Suprapubic skin (tissue), 4 donors: Measurements from ENCODE around the gene IRS2. TPM values are rescaled to one million over a fixed set of nuclear protein-coding genes. Genes with fewer than 3 reads are reported as not detected.

Experiments
- DNase-seq, 2 donors: peaks; one replicate each; pipeline ENCODE4 v3.0.0-alpha.2; 2019; ENCODE audit warnings: low spot score in 2 of 2
- H3K27ac ChIP-seq: fragments of 200-600 bp; sonication (generic); one replicate; pipeline ENCODE4 v1.5.1; 2019
- H3K27me3 ChIP-seq: fragments of 200-600 bp; sonication (generic); one replicate; pipeline ENCODE4 v1.5.1; 2019
- H3K36me3 ChIP-seq: fragments of 200-600 bp; sonication (generic); one replicate; pipeline ENCODE4 v1.5.1; 2019
- H3K4me1 ChIP-seq: fragments of 200-600 bp; sonication (generic); one replicate; pipeline ENCODE4 v1.5.1; 2019
- H3K4me3 ChIP-seq: fragments of 200-600 bp; sonication (generic); one replicate; pipeline ENCODE4 v1.5.1; 2019; ENCODE audit warnings: mild to moderate bottlenecking
- H3K9me3 ChIP-seq: fragments of 200-600 bp; sonication (generic); one replicate; pipeline ENCODE4 v1.5.1; 2019
- EP300 ChIP-seq: sonication (generic); formaldehyde crosslinking; IDR thresholded peaks from one replicate; pipeline ENCODE4 v1.6.1; 2017; ENCODE audit warnings: antibody characterized with exemption
- POLR2A ChIP-seq, 2 donors: fragments of 450-650 bp; IDR thresholded peaks; one replicate each; pipeline ENCODE4 v1.6.1; 2017; ENCODE audit warnings: antibody characterized with exemption in 2 of 2, mild to moderate bottlenecking in 2 of 2, moderate library complexity in 2 of 2
- POLR2AphosphoS5 ChIP-seq, 3 donors: sonication (generic); formaldehyde crosslinking; IDR thresholded peaks; one replicate each; pipeline ENCODE4 v1.6.1; 2017; ENCODE audit warnings: antibody characterized with exemption in 3 of 3
- WGBS: methylation state at CpG from one replicate; pipeline ENCODE4 v1.1.5; 2018; 5-methylcytosine and 5-hydroxymethylcytosine counted together
- total RNA-seq, 4 donors: library from RNA; depleted of rRNA; stranded (reverse); fragments of >200 nt; gene quantifications; one replicate each; pipeline ENCODE4 v1.1.0, GENCODE V29; 2016
- TF ChIP-seq, protein P1 (sequence below), 2 donors: fragments of 200-600 bp in 1 of 2; fragments of 450-650 bp in 1 of 2; sonication (generic) in 1 of 2; IDR thresholded peaks; one replicate each; pipeline ENCODE4 v1.5.1; 2016 to 2019; ENCODE audit warnings: antibody characterized with exemption in 2 of 2, mild to moderate bottlenecking in 1 of 2, moderate library complexity in 1 of 2

The IRS2 gene
- total RNA-seq, 4 donors from 2014 or later: 41.1 to 62.5 (median 51.8) TPM

DNA sequence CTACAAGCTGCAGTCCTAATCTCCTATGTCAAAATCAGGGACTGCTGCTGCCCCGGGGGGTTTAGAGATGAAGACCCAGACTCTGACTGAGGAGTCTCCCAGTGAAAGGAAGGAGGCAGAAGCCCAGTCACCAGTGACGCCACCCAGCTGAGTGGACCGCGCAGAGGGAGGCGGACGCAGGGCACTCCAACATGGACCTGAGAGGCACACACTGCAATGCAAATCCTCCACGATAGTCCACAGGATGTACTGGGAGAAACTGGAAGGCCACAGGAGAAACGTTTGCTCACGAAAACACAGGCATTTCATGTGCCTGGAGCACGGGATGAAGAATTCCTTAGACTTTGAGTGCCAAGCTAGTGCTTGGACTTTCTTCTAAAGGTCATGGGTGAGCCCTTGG, 58.3 kb downstream of the IRS2 start:
- 82% methylated on average over 10 of the region's 10 CpGs for WGBS
- H3K4me1 ChIP-seq: no peaks in the 10 kb centered on the region
- no peak for TF ChIP-seq EP300
- no peak for TF ChIP-seq POLR2A (IDR thresholded peaks at IDR 0.05)
- TF ChIP-seq POLR2AphosphoS5 (IDR thresholded peaks at IDR 0.05): no peak
- TF ChIP-seq, protein P1, sequence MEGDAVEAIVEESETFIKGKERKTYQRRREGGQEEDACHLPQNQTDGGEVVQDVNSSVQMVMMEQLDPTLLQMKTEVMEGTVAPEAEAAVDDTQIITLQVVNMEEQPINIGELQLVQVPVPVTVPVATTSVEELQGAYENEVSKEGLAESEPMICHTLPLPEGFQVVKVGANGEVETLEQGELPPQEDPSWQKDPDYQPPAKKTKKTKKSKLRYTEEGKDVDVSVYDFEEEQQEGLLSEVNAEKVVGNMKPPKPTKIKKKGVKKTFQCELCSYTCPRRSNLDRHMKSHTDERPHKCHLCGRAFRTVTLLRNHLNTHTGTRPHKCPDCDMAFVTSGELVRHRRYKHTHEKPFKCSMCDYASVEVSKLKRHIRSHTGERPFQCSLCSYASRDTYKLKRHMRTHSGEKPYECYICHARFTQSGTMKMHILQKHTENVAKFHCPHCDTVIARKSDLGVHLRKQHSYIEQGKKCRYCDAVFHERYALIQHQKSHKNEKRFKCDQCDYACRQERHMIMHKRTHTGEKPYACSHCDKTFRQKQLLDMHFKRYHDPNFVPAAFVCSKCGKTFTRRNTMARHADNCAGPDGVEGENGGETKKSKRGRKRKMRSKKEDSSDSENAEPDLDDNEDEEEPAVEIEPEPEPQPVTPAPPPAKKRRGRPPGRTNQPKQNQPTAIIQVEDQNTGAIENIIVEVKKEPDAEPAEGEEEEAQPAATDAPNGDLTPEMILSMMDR (IDR thresholded peaks at IDR 0.05): no peak
- no peak for DNase-seq
- no peaks in the 10 kb centered on the region for H3K36me3 ChIP-seq
- no peak overlapping the region for H3K4me3 ChIP-seq
- no peak overlapping the region for H3K27ac ChIP-seq
- peaks cover 11% of the 10 kb centered on the region for H3K27me3 ChIP-seq
- H3K9me3 ChIP-seq: no peaks in the 10 kb centered on the region

DNA sequence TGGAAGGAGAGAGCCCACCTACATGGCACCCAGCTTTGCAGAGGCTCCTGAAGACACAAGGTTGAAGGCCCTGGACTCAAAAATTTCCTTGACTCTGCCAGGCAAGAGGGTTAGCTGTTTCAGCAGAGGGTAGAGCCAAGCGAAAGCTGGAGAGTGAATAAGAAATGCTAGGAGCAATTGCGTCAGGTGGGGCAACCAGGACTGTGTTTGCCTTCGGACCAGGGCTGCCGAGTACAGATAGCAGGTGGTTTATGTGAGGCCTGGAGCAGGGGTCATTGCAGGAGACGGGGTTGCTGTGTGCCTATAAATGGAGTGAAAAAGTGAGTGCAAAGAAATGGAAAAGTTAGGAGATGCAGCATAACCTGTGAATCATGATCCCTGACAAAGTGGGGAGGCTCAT, 59.1 kb downstream of the IRS2 start:
- Histone ChIP-seq H3K4me3 (no peak overlapping the region), H3K27ac (no peak overlapping the region), H3K27me3 (peaks cover 11% of the 10 kb centered on the region), H3K36me3 (no peaks in the 10 kb centered on the region), H3K9me3 (no peaks in the 10 kb centered on the region), H3K4me1 (no peaks in the 10 kb centered on the region)
- WGBS: 93% methylated on average over 5 of the region's 5 CpGs
- DNase-seq: no peak
- TF ChIP-seq, protein P1 (IDR thresholded peaks at IDR 0.05): no peak
- TF ChIP-seq POLR2AphosphoS5 (IDR thresholded peaks at IDR 0.05): no peak
- TF ChIP-seq EP300: no peak
- no peak for TF ChIP-seq POLR2A (IDR thresholded peaks at IDR 0.05)

DNA sequence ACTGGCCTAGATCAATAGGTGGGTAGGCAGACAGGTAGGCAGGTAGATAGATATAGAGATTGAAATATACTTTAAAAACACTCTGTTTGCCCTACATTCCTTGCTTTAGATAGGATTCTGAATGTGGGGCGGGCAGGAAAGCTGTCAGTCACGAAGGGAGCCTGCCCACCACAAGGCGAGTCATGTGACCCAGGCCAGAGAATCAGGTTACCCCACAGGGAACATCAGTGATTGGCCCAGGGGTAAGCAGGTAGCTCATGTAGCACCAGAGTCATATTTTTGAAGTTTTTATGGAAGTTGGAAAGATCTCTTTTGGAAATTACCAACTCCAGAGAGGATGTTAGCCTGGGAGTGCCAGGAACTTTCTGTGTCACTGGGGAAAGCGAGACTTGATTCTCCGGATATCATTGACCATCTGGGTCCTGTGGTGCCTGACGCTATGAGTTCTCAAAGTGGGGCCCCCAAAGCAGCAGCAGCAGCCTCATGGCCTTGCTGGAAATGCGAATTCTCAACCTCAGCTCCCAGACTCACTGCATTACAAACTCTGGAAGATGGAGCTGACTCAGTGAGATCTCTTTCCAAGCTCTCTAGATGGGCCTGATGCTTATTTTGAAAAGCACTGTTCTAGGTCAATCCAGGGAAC, 60.3 kb downstream of the IRS2 start:
- Histone ChIP-seq H3K4me1 (no peaks in the 10 kb centered on the region), H3K27me3 (peaks cover 11% of the 10 kb centered on the region), H3K9me3 (no peaks in the 10 kb centered on the region), H3K27ac (no peak overlapping the region), H3K4me3 (no peak overlapping the region), H3K36me3 (no peaks in the 10 kb centered on the region)
- 86% methylated on average over 7 of the region's 7 CpGs for WGBS
- no peak for DNase-seq
- no peak for TF ChIP-seq POLR2A (IDR thresholded peaks at IDR 0.05)
- TF ChIP-seq, protein P1 (IDR thresholded peaks at IDR 0.05): no peak
- no peak for TF ChIP-seq POLR2AphosphoS5 (IDR thresholded peaks at IDR 0.05)

DNA sequence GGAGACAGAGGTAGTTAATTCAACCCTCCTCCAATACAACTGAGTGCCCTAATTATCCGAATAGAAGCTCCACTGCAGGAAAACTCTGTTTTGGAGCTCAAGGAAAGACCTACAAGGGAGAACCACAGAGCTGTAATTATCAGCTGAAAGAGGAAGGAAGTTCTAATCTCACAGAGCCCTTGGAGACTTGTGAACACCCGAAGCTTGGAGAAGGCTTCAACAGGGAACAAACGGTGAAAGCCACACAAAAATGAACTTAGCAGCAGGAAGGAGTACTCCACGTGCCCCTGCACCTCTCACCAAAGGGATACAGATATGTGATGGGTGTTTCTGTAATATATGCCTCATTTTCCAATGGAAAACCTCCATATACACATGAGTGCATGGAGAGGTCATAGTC, 61.1 kb downstream of the IRS2 start:
- Histone ChIP-seq H3K4me3 (no peak overlapping the region), H3K9me3 (no peaks in the 10 kb centered on the region), H3K27ac (no peak overlapping the region), H3K4me1 (no peaks in the 10 kb centered on the region), H3K27me3 (peaks cover 7% of the 10 kb centered on the region), H3K36me3 (no peaks in the 10 kb centered on the region)
- 67% methylated on average over 4 of the region's 4 CpGs for WGBS
- no peak for DNase-seq
- TF ChIP-seq EP300: no peak
- no peak for TF ChIP-seq POLR2A (IDR thresholded peaks at IDR 0.05)
- TF ChIP-seq POLR2AphosphoS5 (IDR thresholded peaks at IDR 0.05): no peak
- TF ChIP-seq, protein P1 (IDR thresholded peaks at IDR 0.05): no peak

DNA sequence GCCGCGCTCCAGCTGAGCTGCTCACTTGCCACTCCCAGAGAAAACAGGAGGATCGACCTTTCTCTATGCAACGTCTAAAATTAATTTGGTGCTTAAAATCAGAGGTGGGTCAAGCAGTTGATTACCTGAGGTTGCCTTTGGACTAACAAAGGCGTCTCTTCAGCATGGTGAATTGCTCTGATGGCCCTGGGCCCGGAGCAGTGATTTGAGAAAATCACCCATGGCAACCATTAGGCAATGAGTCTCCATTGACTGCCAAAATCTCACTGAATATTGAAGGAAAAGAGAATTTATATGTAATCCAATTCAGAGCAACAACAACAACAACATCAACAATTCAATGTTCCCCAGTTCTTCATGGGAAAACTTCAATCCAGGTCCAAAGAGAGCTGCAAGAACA, 61.8 kb downstream of the IRS2 start:
- no peak overlapping the region for H3K27ac ChIP-seq
- no peaks in the 10 kb centered on the region for H3K4me1 ChIP-seq
- TF ChIP-seq POLR2AphosphoS5 (IDR thresholded peaks at IDR 0.05): no peak
- no peak for TF ChIP-seq EP300
- TF ChIP-seq, protein P1 (IDR thresholded peaks at IDR 0.05): no peak
- TF ChIP-seq POLR2A (IDR thresholded peaks at IDR 0.05): no peak
- no peaks in the 10 kb centered on the region for H3K36me3 ChIP-seq
- H3K4me3 ChIP-seq: no peak overlapping the region
- no peak for DNase-seq
- peaks cover 2% of the 10 kb centered on the region for H3K27me3 ChIP-seq
- no peaks in the 10 kb centered on the region for H3K9me3 ChIP-seq
- WGBS: 84% methylated on average over 6 of the region's 6 CpGs
